ENCODE results near the gene IL17RE. TPM values are rescaled to one million over a fixed set of nuclear protein-coding genes. Genes with fewer than 3 reads are reported as not detected.

The IL17RE gene
- total and polyA plus RNA-seq, 2 of the 13 experiments (the other 11 are each of a cell fraction or from before 2014, with no cell fraction given) = 14.5 to 24.1 TPM

DNA sequence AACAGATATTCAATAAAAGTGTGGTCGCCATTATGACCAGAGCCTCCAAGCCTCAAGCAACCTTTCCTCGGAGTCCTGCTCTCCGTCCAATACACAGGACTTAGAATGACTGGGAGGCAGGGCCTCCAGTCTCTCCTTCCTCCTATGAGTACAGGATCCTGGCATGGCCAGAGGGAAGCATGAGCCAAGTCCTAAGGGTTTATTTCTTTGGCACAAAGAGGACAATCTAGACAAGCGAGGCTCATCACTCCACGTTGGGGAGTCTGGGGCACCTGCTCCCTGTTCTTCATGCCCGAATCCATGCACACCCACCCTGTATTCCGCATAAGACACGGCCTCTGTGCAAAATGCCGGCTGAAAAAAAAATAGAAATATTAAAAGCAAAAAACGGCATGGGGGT is 42.7 kb downstream of the IL17RE start (continued):
- TF ChIP-seq, protein P1, sequence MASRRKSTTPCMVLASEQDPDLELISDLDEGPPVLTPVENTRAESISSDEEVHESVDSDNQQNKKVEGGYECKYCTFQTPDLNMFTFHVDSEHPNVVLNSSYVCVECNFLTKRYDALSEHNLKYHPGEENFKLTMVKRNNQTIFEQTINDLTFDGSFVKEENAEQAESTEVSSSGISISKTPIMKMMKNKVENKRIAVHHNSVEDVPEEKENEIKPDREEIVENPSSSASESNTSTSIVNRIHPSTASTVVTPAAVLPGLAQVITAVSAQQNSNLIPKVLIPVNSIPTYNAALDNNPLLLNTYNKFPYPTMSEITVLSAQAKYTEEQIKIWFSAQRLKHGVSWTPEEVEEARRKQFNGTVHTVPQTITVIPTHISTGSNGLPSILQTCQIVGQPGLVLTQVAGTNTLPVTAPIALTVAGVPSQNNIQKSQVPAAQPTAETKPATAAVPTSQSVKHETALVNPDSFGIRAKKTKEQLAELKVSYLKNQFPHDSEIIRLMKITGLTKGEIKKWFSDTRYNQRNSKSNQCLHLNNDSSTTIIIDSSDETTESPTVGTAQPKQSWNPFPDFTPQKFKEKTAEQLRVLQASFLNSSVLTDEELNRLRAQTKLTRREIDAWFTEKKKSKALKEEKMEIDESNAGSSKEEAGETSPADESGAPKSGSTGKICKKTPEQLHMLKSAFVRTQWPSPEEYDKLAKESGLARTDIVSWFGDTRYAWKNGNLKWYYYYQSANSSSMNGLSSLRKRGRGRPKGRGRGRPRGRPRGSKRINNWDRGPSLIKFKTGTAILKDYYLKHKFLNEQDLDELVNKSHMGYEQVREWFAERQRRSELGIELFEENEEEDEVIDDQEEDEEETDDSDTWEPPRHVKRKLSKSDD (CRISPR knock-in tag; IDR thresholded peaks at IDR 0.05; ENCODE audit: low read depth) = no peak
- TF ChIP-seq, protein P2, sequence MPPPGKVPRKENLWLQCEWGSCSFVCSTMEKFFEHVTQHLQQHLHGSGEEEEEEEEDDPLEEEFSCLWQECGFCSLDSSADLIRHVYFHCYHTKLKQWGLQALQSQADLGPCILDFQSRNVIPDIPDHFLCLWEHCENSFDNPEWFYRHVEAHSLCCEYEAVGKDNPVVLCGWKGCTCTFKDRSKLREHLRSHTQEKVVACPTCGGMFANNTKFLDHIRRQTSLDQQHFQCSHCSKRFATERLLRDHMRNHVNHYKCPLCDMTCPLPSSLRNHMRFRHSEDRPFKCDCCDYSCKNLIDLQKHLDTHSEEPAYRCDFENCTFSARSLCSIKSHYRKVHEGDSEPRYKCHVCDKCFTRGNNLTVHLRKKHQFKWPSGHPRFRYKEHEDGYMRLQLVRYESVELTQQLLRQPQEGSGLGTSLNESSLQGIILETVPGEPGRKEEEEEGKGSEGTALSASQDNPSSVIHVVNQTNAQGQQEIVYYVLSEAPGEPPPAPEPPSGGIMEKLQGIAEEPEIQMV (CRISPR knock-in tag; IDR thresholded peaks at IDR 0.05; ENCODE audit: low read depth) = no peak
- no peak for TF ChIP-seq ZNF788 (CRISPR knock-in tag; IDR thresholded peaks at IDR 0.05; ENCODE audit: borderline replicate concordance)
- TF ChIP-seq, protein P3, sequence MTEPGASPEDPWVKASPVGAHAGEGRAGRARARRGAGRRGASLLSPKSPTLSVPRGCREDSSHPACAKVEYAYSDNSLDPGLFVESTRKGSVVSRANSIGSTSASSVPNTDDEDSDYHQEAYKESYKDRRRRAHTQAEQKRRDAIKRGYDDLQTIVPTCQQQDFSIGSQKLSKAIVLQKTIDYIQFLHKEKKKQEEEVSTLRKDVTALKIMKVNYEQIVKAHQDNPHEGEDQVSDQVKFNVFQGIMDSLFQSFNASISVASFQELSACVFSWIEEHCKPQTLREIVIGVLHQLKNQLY (CRISPR knock-in tag; IDR thresholded peaks at IDR 0.05) = no peak
- TF ChIP-seq ZNF432 (CRISPR knock-in tag; IDR thresholded peaks at IDR 0.05; ENCODE audit: borderline replicate concordance) = no peak
- no peak for TF ChIP-seq RARA (CRISPR knock-in tag; IDR thresholded peaks at IDR 0.05)
- no peak for TF ChIP-seq SRSF1 (optimal IDR thresholded peaks at IDR 0.05; ENCODE audit: low read depth, low read length)

All from HepG2 (cell line).